Measurements from ENCODE around the gene PLEKHA1.

PLEKHA1 gene

GRCh38 chr10:122376364-122376961 is 2.0 kb downstream of the PLEKHA1 start:
- no peak for DNase-seq (ENCODE audit: low read depth, low spot score)

GRCh38 chr10:122379041-122379440 is 4.5 kb downstream of the PLEKHA1 start:
- DNase-seq (ENCODE audit: low read depth, low spot score), result no peak

- no peak for DNase-seq (ENCODE audit: low read depth, low spot score)
These were observed 5.0 kb downstream of the PLEKHA1 start for GRCh38 chr10:122379537-122379936.

GRCh38 chr10:122380703-122381102 is 6.2 kb downstream of the PLEKHA1 start:
- DNase-seq (ENCODE audit: low read depth, low spot score), result no peak

- DNase-seq (ENCODE audit: low read depth, low spot score), result no peak
These were observed 7.2 kb downstream of the PLEKHA1 start for GRCh38 chr10:122381680-122382079.

- no peak for DNase-seq (ENCODE audit: low read depth, low spot score)
These were observed 12.0 kb downstream of the PLEKHA1 start for GRCh38 chr10:122386514-122386913.

- DNase-seq (ENCODE audit: low read depth, low spot score), result no peak
These were observed 13.1 kb downstream of the PLEKHA1 start for GRCh38 chr10:122387572-122387971.

GRCh38 chr10:122388287-122388997 is 13.9 kb downstream of the PLEKHA1 start:
- no peak for DNase-seq (ENCODE audit: low read depth, low spot score)

GRCh38 chr10:122390271-122390670 is 15.8 kb downstream of the PLEKHA1 start:
- DNase-seq (ENCODE audit: low read depth, low spot score), result no peak

- no peak for DNase-seq (ENCODE audit: low read depth, low spot score)
These were observed 16.2 kb downstream of the PLEKHA1 start for GRCh38 chr10:122390679-122391078.

GRCh38 chr10:122391875-122392274 is 17.4 kb downstream of the PLEKHA1 start:
- DNase-seq (ENCODE audit: low read depth, low spot score), result no peak

GRCh38 chr10:122392835-122393234 is 18.3 kb downstream of the PLEKHA1 start:
- DNase-seq (ENCODE audit: low read depth, low spot score), result no peak

- no peak for DNase-seq (ENCODE audit: low read depth, low spot score)
These were observed 18.8 kb downstream of the PLEKHA1 start for GRCh38 chr10:122393288-122393687.

- DNase-seq (ENCODE audit: low read depth, low spot score), result no peak
These were observed 28.1 kb downstream of the PLEKHA1 start for GRCh38 chr10:122402548-122403131.

- no peak for DNase-seq (ENCODE audit: low read depth, low spot score)
These were observed 30.1 kb downstream of the PLEKHA1 start for GRCh38 chr10:122404576-122404975.

- no peak for DNase-seq (ENCODE audit: low read depth, low spot score)
These were observed 33.0 kb downstream of the PLEKHA1 start for GRCh38 chr10:122407375-122408125.

- no peak for DNase-seq (ENCODE audit: low read depth, low spot score)
These were observed 38.8 kb downstream of the PLEKHA1 start for GRCh38 chr10:122413327-122413726.

- no peak for DNase-seq (ENCODE audit: low read depth, low spot score)
These were observed 43.2 kb downstream of the PLEKHA1 start for GRCh38 chr10:122417667-122418066.

- DNase-seq (ENCODE audit: low read depth, low spot score), result no peak
These were observed 44.5 kb downstream of the PLEKHA1 start for GRCh38 chr10:122419016-122419415.

GRCh38 chr10:122419876-122420623 is 45.5 kb downstream of the PLEKHA1 start:
- DNase-seq (ENCODE audit: low read depth, low spot score), result no peak

GRCh38 chr10:122420624-122421007 is 46.1 kb downstream of the PLEKHA1 start:
- no peak for DNase-seq (ENCODE audit: low read depth, low spot score)

Measured in activated naive CD8-positive, alpha-beta T cell treated with anti-CD3 and anti-CD28 coated beads, Interleukin-2, amount 50 U/mL, for 16 hours (primary cell).